ENCODE results near the gene TDRD10.

- TF ChIP-seq CTCF (IDR thresholded peaks at IDR 0.05) (no peak), ZFX (IDR thresholded peaks at IDR 0.05; ENCODE audit: borderline replicate concordance) (no peak)
Measured at GRCh38 chr1:154591206-154591605, 89.2 kb downstream of the TDRD10 start.

All from 22Rv1 (cell line).